ENCODE data around the gene GLB1L2.

GLB1L2 gene

GRCh38 chr11:134372536-134372935 is 40.7 kb downstream of the GLB1L2 start:
- TF ChIP-seq FOXP2 (optimal IDR thresholded peaks at IDR 0.05; ENCODE audit: borderline replicate concordance, extremely low read depth, extremely low read length, insufficient read depth): no peak
- no peak for TF ChIP-seq TAF1 (IDR thresholded peaks at IDR 0.05; ENCODE audit: borderline replicate concordance, insufficient read depth, low read length)
- no peak for TF ChIP-seq REST (IDR thresholded peaks at IDR 0.05; ENCODE audit: insufficient read depth in 1 of 2, low read depth in 2 of 2, low read length in 2 of 2)
- TF ChIP-seq POLR2AphosphoS5 (IDR thresholded peaks at IDR 0.05; ENCODE audit: low read depth, low read length): no peak
- no peak for TF ChIP-seq SIN3A (IDR thresholded peaks at IDR 0.05; ENCODE audit: borderline replicate concordance, insufficient read depth, low read length)

- TF ChIP-seq FOXP2 (optimal IDR thresholded peaks at IDR 0.05; ENCODE audit: borderline replicate concordance, extremely low read depth, extremely low read length, insufficient read depth) (no peak), POLR2AphosphoS5 (IDR thresholded peaks at IDR 0.05; ENCODE audit: low read depth, low read length) (no peak), TAF1 (IDR thresholded peaks at IDR 0.05; ENCODE audit: borderline replicate concordance, insufficient read depth, low read length) (no peak), REST (IDR thresholded peaks at IDR 0.05; ENCODE audit: insufficient read depth in 1 of 2, low read depth in 2 of 2, low read length in 2 of 2) (no peak), SIN3A (IDR thresholded peaks at IDR 0.05; ENCODE audit: borderline replicate concordance, insufficient read depth, low read length) (no peak)
These were observed 41.2 kb downstream of the GLB1L2 start for GRCh38 chr11:134372961-134373360.

GRCh38 chr11:134373591-134374052 is 41.8 kb downstream of the GLB1L2 start:
- TF ChIP-seq REST (IDR thresholded peaks at IDR 0.05; ENCODE audit: insufficient read depth in 1 of 2, low read depth in 2 of 2, low read length in 2 of 2) (no peak), POLR2AphosphoS5 (IDR thresholded peaks at IDR 0.05; ENCODE audit: low read depth, low read length) (no peak), SIN3A (IDR thresholded peaks at IDR 0.05; ENCODE audit: borderline replicate concordance, insufficient read depth, low read length) (no peak), TAF1 (IDR thresholded peaks at IDR 0.05; ENCODE audit: borderline replicate concordance, insufficient read depth, low read length) (no peak), FOXP2 (optimal IDR thresholded peaks at IDR 0.05; ENCODE audit: borderline replicate concordance, extremely low read depth, extremely low read length, insufficient read depth) (no peak)

GRCh38 chr11:134374171-134374570 is 42.4 kb downstream of the GLB1L2 start:
- TF ChIP-seq POLR2AphosphoS5 (IDR thresholded peaks at IDR 0.05; ENCODE audit: low read depth, low read length) (no peak), FOXP2 (optimal IDR thresholded peaks at IDR 0.05; ENCODE audit: borderline replicate concordance, extremely low read depth, extremely low read length, insufficient read depth) (no peak), SIN3A (IDR thresholded peaks at IDR 0.05; ENCODE audit: borderline replicate concordance, insufficient read depth, low read length) (no peak), REST (IDR thresholded peaks at IDR 0.05; ENCODE audit: insufficient read depth in 1 of 2, low read depth in 2 of 2, low read length in 2 of 2) (no peak), TAF1 (IDR thresholded peaks at IDR 0.05; ENCODE audit: borderline replicate concordance, insufficient read depth, low read length) (no peak)

Data from PFSK-1 (cell line).